NCI-H2227 (cell line): ENCODE data around the gene ELL3.
"Not testable (repeated sequence)": the region's sequence is repeated elsewhere in the genome, so short reads cannot be mapped to it uniquely, and the experiment has no call there.

Experiments used
- DNase-seq: peaks from one replicate; lab custom pipeline; 2025; ENCODE audit not compliant: unreplicated experiment; lab: John Stamatoyannopoulos, UW

ELL3 gene

DNA sequence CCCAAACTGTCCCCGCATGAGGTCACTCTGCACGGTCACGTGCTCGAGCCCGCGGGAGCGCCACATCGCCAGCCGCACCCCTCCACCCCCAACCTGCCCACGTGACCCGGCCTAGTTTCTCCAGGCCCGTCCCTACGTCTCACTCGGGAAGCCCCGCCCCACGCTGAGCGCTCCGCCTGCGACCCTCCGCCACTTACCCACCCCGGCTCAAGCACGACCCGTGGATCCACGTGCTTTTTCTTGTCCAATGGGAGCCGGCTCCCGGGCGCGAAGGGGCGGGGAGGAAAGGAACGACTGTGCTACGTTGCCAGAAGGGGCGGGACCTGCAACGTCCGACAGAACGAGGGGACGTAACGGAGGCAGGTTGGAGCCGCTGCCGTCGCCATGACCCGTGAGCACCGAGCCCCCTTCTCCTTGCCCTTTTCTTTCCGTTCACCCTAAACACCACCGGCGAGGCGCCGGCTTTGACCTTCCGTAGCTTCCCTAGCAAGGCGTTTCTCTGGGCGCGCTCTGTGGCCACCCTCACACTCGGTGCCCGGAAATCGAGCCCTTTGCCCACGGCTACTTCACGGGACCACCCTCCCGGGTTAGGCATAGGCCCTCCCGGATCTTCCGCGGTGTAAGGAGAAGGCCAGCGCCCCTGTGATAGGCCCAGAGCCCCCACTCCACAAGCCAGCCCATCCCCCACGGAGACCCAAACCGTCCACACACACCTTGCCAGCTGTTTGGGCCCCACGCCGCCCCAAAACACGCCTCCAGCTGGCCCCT is 15.4 kb upstream of the ELL3 start, which contains the start of gene SERF2:
Gene SERF2 (plus strand): TSS at position 328 of the 768 bp plus-strand sequence. CDS start 57 bp downstream, at position 385.
- DNase-seq: peak; percentile 98

DNA sequence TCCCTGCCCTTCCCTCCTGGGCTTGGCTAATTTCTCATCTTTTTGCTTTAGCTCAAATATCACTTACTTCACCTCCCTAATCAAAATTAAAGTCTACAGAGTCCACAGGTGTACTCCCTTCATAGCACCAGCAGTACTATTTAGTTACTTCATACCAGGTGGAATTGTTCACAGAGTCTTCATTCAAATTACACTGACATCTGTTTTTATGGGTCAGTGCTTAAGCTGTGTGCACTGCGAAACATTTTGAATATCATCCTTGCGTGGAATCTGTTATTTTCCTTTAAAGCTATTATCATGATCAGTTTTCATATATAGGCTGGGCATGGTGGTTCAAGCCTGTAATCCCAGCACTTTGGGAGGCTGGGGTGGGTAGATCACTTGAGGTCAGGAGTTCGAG is 12.6 kb upstream of the ELL3 start:
- no peak for DNase-seq

DNA sequence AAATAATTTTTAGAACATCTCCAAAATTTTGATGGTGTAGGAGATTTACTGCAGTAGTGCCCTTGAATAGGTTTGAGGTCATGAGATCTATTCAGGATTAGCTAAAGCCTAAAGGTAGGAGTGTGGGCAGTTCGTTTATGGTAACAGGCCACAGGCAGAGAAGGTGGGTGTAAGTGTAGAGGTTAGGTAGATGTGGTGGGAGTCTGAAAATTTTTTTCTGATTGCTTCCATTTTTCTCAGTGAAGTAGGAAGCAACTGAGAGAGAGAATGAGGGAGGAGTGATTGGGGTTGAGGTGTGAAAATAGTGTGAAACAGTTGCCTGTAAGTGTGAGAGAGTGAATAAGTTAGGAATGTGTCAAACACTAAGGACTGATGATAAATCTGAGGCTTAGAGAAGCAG is 2.2 kb upstream of the ELL3 start:
- no peak for DNase-seq

DNA sequence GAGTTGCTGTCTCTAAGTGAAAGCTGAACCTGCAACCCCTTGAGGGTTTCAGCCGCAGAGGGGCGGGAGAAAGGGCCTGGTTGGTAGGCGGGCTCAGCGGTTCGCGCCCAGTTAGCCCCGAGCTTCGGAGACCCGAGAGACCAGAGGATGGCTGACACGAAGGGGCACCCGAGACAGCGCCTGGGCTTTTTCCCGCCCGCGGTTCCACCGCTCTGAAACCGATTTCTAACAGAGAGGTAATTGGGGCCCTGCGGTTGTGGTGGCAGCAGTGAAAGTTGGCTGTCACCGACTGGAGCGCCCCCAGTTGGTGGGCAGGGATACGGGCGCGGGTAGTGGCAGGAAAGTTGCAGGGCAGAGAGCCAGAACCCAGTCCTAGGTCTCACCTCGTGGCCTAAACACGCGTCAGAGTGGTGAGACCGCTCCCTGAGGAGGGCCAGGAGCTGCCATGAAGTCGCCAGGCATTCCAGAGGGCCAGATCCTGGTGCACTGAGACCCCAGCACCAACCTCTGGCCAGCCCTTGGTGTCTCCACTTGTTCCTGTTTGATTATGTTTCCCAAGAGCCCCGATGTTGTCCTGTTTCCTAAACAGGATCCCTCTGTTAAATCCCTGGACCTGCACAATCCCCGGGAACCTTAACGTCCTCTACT is 625 bp upstream of the ELL3 start:
- peak; percentile 77 for DNase-seq

DNA sequence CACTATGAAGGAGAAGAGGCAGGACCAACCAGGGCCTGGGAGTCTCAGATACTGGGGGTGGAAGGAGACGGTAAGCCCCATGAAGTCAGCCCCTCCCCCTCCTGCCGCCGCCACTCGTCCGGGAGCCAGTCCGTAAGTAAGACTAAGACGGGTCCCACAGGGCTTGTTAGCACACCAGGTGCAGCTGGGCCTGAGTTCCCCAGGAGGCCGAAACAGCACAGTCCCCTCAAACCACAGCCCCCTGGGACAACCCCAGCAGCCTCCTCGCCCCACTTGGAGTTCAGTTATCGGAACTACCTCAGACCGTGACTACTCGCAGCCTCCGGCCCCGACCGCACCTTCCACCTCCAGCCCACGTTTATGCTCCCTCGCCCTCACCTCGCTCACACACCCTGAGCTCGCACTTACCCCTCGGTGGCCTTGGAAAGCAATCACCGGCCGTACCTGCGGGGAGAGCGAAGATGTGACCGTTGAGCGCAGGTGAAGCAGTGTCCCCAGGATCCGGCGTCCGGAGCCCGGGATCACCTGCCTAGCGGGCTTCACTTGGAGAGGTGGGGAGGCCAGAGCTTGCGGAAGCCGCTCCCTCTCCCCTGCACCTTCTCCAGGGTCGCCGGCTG is 557 bp downstream of the ELL3 start:
- DNase-seq: peak; percentile 30

DNA sequence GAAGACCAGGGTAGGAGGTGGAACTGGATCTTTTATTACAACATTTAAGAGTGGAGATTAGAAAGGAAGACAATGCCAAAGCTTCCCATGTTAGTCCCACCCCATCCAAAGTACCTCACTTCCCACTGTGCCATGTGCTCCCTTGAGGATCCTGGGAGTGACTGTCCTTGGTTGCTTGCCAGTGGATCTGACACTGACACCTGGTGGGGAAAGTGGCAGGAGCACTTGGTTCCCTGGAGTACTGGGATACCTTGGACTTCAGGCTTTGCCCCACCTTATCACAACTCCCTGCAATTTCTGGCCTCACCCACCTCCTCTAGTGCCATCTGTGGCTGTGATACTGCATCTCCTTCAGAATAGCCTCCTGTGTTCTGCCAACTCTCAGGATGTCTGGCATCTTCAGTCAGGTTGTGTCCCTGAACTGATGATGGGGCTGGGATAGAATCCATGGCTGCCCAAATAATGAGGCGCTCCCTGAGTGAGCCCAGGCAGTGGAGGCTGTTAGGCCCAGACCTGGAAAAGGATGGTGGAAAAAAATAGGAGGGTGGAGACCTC is 1.3 kb downstream of the ELL3 start:
- peak; percentile 47 for DNase-seq

DNA sequence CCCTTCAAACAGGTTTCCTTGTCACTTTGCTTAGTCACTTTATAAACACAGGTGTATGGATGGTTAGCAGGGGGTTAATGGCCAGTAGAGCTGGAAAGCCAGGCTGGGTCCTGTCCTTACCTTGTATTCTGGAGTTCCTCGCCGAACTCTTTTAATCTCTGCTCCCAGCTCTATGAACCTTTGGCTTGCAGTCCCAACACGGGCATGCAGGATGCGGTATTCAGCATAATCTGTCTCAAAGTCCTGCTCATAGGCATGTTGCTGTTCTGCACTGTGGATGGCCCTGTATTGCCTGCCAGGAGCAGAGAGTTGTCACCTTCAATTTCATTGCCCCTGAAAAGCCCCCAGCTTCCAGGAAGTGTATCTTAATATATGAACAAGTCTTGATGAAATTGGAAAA is 2.7 kb downstream of the ELL3 start:
- DNase-seq: no peak

DNA sequence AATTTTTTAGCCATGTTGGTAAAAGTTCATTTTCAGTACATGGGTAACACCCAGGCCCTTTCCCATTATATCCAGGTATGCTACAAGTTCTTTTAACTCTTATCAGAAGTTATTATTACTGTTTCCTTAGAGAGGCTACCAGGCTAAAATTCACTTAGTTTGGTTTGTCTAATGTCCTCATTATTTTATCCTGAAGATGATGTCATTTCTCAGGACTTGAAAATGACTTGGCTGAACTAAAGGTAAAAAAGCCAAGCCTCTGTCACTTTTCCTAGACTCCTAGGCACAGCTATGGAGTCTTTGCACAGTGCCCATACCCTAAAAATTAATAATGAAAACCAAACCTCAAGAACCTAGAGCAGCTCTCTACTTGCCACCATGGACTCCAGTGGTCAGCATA is 4.1 kb downstream of the ELL3 start:
- DNase-seq: no peak

DNA sequence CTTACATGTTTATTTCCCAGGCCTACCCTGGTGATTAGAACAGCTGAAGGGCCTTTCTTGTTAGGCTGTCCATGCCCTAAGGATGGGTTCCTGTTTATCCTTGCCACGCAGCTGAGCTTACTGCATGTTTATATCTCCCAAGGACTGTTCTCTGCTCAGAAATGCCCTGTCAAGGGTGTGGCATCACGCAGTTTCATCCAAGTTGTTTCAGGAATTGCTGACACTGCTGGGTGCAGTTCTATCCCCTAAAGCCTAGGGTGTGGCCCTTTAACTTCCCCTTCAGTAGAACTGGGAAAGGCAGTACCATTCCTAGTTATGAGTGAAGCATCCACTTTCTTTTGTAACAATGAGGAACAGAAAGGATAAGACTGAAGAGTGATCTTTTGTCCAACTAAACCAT is 5.0 kb downstream of the ELL3 start:
- no peak for DNase-seq

DNA sequence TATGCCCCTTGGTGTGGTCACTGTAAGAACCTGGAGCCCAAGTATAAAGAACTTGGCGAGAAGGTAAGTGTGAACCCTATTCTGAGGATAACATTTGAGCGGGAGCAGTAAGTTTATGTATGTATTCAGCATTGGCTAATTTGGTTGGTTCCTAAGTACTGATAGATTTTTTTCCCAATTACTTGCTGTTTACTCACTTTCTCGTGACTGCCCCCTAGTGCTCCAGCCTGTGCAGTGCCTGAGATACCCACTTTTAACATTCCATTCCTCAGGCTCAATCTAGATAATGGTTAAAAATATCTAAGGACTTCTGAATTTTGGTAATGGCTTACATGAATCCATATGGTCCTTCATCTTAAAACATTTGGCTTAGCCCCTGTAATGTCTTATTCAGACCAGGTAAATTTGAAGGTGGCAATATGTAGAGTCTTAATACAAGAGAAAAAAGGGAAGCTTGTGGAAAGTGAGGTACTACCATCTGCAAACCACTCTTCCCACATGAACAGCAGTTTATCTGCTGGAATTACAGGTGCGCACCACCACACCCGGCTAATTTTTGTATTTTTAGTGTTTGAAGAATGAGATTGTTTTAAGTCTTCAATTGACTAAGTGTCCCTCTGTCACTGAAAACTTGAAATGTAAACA is 7.1 kb downstream of the ELL3 start:
- DNase-seq: peak; percentile 59

DNA sequence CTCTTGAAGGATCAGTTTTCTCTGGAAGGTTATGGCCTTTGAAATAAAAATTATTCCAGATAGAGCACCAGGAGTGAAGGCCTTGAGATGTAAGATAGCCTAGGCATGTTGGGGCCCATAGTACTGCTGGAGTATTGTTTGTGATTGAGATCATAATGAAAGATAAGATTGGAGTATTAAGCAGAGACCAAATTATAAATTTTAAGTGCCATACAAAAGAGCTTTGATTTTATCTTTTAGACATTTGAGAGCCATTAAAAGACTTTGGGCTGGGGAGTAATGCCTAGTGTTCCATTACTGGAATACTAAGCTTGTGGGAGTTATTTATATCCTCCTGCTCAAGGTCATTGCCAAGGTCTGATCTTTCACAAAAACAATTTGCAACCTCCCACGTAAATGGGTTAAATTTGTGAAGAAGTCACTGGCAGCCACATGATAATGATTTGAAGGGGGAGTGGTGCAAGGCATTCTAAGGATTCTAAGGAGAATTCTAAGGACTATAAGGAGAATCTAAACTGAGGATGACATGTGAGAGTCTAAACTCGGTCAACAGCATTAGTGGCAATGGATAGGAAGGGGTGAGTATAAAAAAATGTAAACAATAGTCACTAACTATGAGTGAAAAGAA is 12.8 kb downstream of the ELL3 start:
- DNase-seq: no peak

DNA sequence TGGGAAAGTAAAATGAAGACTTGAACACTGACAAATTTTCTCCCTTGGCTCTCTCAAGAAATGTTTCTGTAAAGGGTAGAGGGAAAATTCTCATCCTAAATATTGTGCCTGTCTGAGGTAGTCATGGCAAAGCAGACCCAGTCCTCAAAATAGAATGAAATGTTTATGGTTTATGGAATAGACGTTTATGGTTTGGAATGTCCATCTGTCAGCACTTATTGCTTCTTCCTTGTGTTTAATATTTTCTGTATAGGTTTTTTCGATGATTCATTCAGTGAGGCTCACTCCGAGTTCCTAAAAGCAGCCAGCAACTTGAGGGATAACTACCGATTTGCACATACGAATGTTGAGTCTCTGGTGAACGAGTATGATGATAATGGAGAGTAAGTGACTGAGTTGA is 13.9 kb downstream of the ELL3 start:
- DNase-seq: no peak

DNA sequence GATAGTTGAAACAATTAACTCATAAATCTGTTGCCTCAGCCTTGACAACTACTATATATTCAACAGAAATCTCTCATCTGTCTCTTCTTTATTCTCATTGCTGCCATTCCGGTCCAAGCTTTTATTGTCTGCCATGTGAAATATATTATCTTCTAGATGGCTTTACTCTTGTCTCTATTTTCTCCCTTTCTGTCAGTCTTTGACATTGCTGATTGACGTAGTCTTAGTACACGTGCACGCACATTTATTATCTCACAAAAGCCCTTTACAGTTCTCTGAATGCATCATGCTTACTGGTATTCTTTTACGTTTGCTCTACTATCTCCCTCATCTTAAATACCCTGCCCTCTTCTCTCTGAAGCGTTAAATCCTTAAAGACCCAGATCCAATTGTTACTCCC is 24.9 kb downstream of the ELL3 start:
- no peak for DNase-seq

DNA sequence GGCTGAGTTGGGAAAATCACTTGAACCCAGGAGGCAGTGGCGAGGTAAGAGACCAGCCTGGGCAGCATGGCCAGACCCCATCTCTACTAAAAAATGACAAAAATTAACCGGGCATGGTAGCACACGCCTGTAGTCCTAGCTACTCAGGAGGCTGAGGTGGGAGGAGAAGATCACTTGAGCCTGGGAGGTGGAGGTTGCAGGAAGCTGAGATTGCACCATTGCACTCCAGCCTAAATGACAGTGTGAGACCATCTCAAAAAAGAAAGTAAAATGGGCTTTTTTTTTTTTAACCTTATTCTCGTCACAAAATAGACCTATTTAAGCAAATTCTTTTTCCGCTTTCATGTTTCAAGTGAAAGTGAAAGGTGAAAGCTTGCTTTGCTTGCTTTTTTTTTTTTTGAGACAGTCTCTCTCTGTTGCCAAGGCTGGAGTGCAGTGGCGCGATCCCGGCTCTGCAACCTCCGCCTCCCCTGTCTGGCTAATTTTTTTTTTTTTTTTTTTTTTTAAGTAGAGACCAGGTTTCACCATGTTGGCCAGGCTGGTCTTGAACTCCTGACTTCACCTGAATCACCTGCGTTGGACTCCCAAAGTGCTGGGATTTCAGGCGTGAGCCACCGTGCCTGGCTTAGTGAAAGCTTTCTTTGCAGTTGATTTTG is 26.9 kb downstream of the ELL3 start:
- no peak for DNase-seq

DNA sequence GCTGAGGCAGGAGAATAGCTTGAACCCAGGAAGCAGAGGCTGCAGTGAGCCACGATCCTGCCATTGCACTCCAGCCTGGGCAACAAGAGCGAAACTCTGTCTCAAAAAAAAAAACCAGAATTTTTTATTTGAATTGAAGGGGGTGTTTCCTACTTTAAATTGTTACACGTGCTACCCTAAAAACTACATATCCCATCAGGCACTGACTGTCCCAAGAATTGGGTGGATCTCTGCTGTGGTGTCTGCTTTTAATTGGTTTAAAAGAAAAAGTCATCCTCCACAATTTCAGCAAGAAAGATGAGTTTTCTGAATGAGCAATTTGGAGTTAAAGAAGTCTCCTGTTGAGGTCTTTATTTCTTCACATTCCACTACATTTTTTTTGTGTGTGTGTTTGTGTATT is 28.4 kb downstream of the ELL3 start:
- DNase-seq: no peak

DNA sequence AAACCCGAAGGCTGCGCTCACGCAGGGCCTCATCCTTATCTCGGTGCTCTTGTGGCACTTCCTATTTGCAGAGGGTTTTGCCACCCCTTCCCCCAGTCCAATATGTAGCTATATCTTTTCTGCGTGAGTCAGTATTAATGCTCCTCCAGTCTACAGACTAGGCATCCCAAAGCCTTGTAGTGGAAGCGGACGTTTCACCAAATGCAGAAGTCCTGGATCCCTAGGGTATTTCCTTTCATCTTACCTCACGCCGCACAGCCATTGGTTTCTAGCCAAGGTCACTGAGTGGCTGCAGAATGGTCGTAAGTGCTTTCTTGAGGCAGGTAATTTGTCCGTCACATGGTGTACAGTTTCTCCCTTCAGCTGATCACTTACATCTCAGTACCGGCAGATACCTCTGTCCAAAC is 29.9 kb downstream of the ELL3 start:
- DNase-seq: peak; percentile 46

DNA sequence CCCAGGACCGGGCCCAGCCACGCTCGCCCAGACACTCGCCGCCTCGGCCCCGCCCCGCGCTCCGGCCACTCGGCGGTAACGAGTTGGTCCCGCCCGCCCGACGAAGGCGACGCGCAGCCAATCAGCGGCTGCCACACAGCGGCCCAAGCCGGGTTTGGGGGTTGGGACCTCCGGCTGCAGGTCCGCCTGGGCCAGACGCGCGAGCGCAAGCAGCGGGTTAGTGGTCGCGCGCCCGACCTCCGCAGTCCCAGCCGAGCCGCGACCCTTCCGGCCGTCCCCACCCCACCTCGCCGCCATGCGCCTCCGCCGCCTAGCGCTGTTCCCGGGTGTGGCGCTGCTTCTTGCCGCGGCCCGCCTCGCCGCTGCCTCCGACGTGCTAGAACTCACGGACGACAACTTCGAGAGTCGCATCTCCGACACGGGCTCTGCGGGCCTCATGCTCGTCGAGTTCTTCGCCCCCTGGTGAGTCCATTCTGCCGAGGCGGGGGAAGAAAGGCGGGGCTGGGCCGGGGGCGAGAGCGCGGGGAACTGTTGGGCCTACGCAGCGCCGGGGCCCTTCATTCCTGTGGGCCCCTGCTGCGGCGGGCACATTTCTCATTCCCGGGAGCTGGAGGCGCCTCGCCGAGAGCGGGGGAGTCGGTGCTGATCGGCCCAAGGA is 30.4 kb downstream of the ELL3 start, which contains the start of gene PDIA3:
Gene PDIA3 (plus strand): TSS at position 194 of the 658 bp plus-strand sequence. CDS start 102 bp downstream, at position 296.
- peak; percentile 91 for DNase-seq

DNA sequence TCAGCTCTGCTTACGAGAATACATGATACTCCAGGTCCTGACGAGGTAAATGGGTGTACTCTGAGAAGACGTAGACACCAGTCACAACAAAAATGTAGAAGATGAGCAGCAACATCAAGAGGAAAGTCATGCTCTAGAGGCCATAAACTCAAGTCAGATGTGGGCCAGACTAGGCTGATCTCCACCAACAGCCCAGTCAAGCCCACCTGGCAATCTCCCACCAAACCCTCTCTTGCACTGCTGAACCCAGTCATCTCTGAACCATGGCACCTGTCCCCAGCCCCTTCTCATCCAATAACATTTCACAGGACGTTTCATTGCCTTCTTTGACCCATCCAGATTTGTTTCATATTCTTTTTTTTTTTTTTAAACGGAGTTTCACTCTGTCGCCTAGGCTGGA is 41.4 kb downstream of the ELL3 start:
- DNase-seq: no peak

DNA sequence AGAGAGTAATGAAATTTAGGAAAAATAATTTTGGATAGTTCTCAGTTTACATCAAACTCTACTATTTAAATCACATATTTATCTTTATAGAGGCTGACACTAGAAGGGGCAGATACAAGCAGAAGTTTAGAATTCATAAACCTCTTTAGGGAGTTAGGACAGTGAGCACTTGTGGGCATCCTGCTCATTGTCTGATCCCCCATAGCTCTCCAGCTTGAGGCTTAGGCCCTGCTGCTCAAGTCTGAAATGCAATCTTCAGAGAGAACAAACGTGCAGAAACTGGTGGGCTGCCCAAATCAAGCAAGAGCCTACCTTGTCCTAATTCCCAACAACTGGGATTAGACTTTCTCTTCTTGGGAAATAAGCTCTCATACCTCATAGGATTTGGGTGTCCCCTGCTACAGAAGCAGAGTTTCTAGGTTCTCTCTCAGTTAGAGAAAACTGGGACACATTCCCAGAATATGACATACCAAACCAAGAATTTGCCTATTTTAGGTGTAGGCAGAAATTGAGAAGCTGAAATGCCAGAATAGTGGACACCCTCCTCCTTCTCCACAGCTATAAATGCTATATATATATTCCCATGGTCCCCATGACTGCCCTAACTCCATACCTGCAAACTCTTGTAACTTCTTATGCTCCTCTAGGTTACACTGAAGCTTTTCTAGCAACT is 48.6 kb downstream of the ELL3 start:
- not testable (repeated sequence) for DNase-seq
